SK-N-SH (cell line): ENCODE measurements around the gene KLHL28. TPM values are rescaled to one million over a fixed set of nuclear protein-coding genes. Genes with fewer than 3 reads are reported as not detected.

Experiments
- CTCF ChIA-PET: fragments of 300-600, 350-600 bp; formaldehyde crosslinking; extraction: SDS; loops from one replicate; lab custom pipeline; 2021; lab: Yijun Ruan, JAX
- POLR2A ChIA-PET: fragments of 350-600 bp; sonication (Branson Sonifier 250); formaldehyde crosslinking; extraction: SDS; loops from one replicate; lab custom pipeline; 2020; ENCODE audit warnings: antibody characterized with exemption, inconsistent platforms; lab: Yijun Ruan, JAX
- DNase-seq: peaks from one replicate; pipeline ENCODE4 v3.0.0; 2012
- H2AFZ ChIP-seq: fragments of 200-600 bp; sonication (generic); 2 replicates; pipeline ENCODE4 v1.8.1; 2016; ENCODE audit warnings: antibody characterized with exemption, mild to moderate bottlenecking, low read depth
- H3F3A ChIP-seq: fragments of 200-600 bp; sonication (generic); replicated peaks from 2 replicates; pipeline ENCODE3; 2016; ENCODE audit warnings: antibody characterized with exemption, mild to moderate bottlenecking; ENCODE audit not compliant: insufficient read depth
- H3K27ac ChIP-seq, 2 experiments: fragments of 200-500 bp in 1 of 2; fragments of 200-600 bp in 1 of 2; sonication (Bioruptor generic) in 1 of 2; sonication (generic), shearing (Covaris generic) in 1 of 2; 2 replicates each; pipeline versions ENCODE4 v1.5.1 to v1.6.1; 2014 to 2016; ENCODE audit warnings: low read depth in 2 of 2, inconsistent platforms in 1 of 2, low read length in 1 of 2, mild to moderate bottlenecking in 1 of 2, mixed read lengths in 1 of 2
- H3K27me3 ChIP-seq: fragments of 200-600 bp; sonication (generic), shearing (Covaris generic); 2 replicates; pipeline ENCODE4 v1.6.1; 2016; ENCODE audit warnings: mixed run types; ENCODE audit not compliant: insufficient read depth
- H3K36me3 ChIP-seq, 2 experiments: fragments of 200-500 bp in 1 of 2; fragments of 200-600 bp in 1 of 2; sonication (Bioruptor generic) in 1 of 2; sonication (generic) in 1 of 2; replicated peaks in 1 of 2; 2 replicates each; pipeline versions ENCODE3 to v1.5.1; 2014 to 2016; ENCODE audit warnings: low read length in 1 of 2, mild to moderate bottlenecking in 1 of 2; ENCODE audit not compliant: insufficient read depth in 2 of 2, control insufficient read depth in 1 of 2
- H3K4me1 ChIP-seq, 2 experiments: fragments of 200-500 bp in 1 of 2; fragments of 200-600 bp in 1 of 2; sonication (Bioruptor generic) in 1 of 2; sonication (generic), shearing (Covaris generic) in 1 of 2; 2 replicates each; pipeline versions ENCODE4 v1.5.1 to v1.6.1; 2014 to 2016; ENCODE audit warnings: low read depth in 1 of 2, low read length in 1 of 2, mixed run types in 1 of 2; ENCODE audit not compliant: insufficient read depth in 2 of 2, control insufficient read depth in 1 of 2
- H3K4me2 ChIP-seq: fragments of 200-600 bp; sonication (generic), shearing (Covaris generic); 2 replicates; pipeline ENCODE4 v1.6.1; 2017; ENCODE audit warnings: mixed run types
- H3K4me3 ChIP-seq, 2 experiments: fragments of 200-500 bp in 1 of 2; fragments of 200-600 bp in 1 of 2; sonication (Bioruptor generic) in 1 of 2; sonication (generic), shearing (Covaris generic) in 1 of 2; 2 replicates each; pipeline versions ENCODE4 v1.5.1 to v1.8.1; 2014 to 2016; ENCODE audit warnings: low read depth in 2 of 2, inconsistent platforms in 1 of 2, low read length in 1 of 2, mild to moderate bottlenecking in 1 of 2, mixed read lengths in 1 of 2, moderate library complexity in 1 of 2
- H3K79me2 ChIP-seq: fragments of 200-600 bp; sonication (generic); 2 replicates; pipeline ENCODE4 v1.8.1; 2017; ENCODE audit warnings: mild to moderate bottlenecking; ENCODE audit not compliant: insufficient read depth
- H3K9ac ChIP-seq: fragments of 200-600 bp; sonication (generic); 2 replicates; pipeline ENCODE4 v1.6.1; 2017; ENCODE audit warnings: mixed run types
- H3K9me2 ChIP-seq: fragments of 200-600 bp; sonication (generic); 2 replicates; pipeline ENCODE4 v1.6.1; 2017; ENCODE audit warnings: mixed run types
- H3K9me3 ChIP-seq: fragments of 200-600 bp; sonication (generic); 2 replicates; pipeline ENCODE4 v1.6.1; 2017; ENCODE audit warnings: mixed run types, mild to moderate bottlenecking, moderate library complexity
- H4K20me1 ChIP-seq: fragments of 200-600 bp; sonication (generic); 2 replicates; pipeline ENCODE4 v1.6.1; 2017; ENCODE audit warnings: mild to moderate bottlenecking, mixed run types; ENCODE audit not compliant: insufficient read depth
- CHD2 ChIP-seq: fragments of 150-350 bp; IDR thresholded peaks from 2 replicates; pipeline ENCODE4 v1.6.1; 2018; ENCODE audit warnings: low read length; ENCODE audit not compliant: partially characterized antibody
- CTCF ChIP-seq: fragments of 200-600 bp; sonication (generic); IDR thresholded peaks from 2 replicates; pipeline ENCODE4 v1.6.1; 2017; ENCODE audit warnings: antibody characterized with exemption, mild to moderate bottlenecking, moderate library complexity
- EP300 ChIP-seq, 2 experiments: IDR thresholded peaks; 2 replicates each; pipeline versions ENCODE4 v1.4.0 to v1.6.1; 2012; ENCODE audit warnings: borderline replicate concordance in 1 of 2, low read depth in 1 of 2, low read length in 1 of 2
- FOSL2 ChIP-seq: IDR thresholded peaks from 2 replicates; pipeline ENCODE4 v1.4.0; 2012; ENCODE audit warnings: low read depth, mild to moderate bottlenecking, moderate library complexity, borderline replicate concordance
- FOXJ3 ChIP-seq: sonication (generic); formaldehyde crosslinking; IDR thresholded peaks from 2 replicates; pipeline ENCODE4 v1.5.1; 2020; ENCODE audit warnings: mild to moderate bottlenecking, missing genetic modification reagents
- POLR2AphosphoS5 ChIP-seq: IDR thresholded peaks from 2 replicates; pipeline ENCODE4 v1.6.1; 2012; ENCODE audit warnings: low read depth, low read length
- RFX5 ChIP-seq: IDR thresholded peaks from 2 replicates; pipeline ENCODE4 v1.6.1; 2012; ENCODE audit warnings: mild to moderate bottlenecking, improper control_type of control experiment, low read length
- SIN3A ChIP-seq: IDR thresholded peaks from 2 replicates; pipeline ENCODE4 v1.6.1; 2012; ENCODE audit warnings: low read depth, mild to moderate bottlenecking, low read length, moderate library complexity, borderline replicate concordance
- TAF1 ChIP-seq: IDR thresholded peaks from 2 replicates; pipeline ENCODE4 v1.6.1; 2012; ENCODE audit warnings: low read depth, mild to moderate bottlenecking, low read length, moderate library complexity, borderline replicate concordance
- TEAD4 ChIP-seq: IDR thresholded peaks from 2 replicates; pipeline ENCODE4 v1.4.0; 2012; ENCODE audit warnings: mild to moderate bottlenecking, borderline replicate concordance; ENCODE audit not compliant: insufficient read depth
- USF1 ChIP-seq: IDR thresholded peaks from 2 replicates; pipeline ENCODE4 v1.4.0; 2012; ENCODE audit warnings: low read depth, borderline replicate concordance
- USF2 ChIP-seq: fragments of 150-350 bp; IDR thresholded peaks from 2 replicates; pipeline ENCODE4 v1.6.1; 2017; ENCODE audit warnings: antibody characterized with exemption, low read length, low read depth, borderline replicate concordance
- YY1 ChIP-seq: IDR thresholded peaks from 2 replicates; pipeline ENCODE4 v1.4.0; 2012; ENCODE audit warnings: low read depth, mild to moderate bottlenecking
- WGBS: methylation state at CpG from one replicate; pipeline ENCODE4 v1.1.6; 2017; ENCODE audit warnings: low lambda C conversion rate; 5-methylcytosine and 5-hydroxymethylcytosine counted together
- polyA plus RNA-seq, 3 experiments: library from polyadenylated mRNA; depleted of rRNA; stranded (reverse); fragments of >200 nt; gene quantifications; 2 replicates each; pipeline ENCODE4 v1.2.3, GENCODE V29; 2012

KLHL28 gene
- polyA plus RNA-seq, 1 of the 3 experiments (the other 2 are of a cell fraction): 0.72 TPM

DNA sequence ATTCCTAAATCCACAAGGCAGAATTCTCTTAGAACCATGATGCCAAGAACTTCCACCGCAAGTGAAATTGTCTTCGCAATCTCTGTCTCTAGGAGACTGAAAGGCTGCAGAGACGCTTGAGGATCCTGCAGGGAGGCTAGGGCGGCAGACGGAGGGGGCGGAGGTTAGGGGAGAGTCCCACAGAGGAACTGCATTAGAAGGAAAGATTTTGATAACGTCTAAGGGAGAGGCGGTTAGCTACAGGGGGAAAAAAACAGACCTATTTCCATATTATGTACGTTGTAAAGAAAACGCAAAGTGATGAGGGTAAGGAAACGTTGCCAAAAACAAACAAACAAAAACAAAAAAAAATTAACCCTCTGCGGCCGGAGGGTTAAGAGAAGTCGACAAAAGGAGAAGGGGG is 595 bp downstream of the KLHL28 start:
- POLR2A ChIA-PET: interaction anchor here (0.5 kb wide), 1 partner anchor 33 kb away, joined by 3 read pairs; no protein-coding TSS in a partner anchor
- Histone ChIP-seq H3K27me3 (no peaks in the 10 kb centered on the region), H4K20me1 (peaks cover 35% of the 10 kb centered on the region), H3K27ac (peak overlapping the region; percentile 86 to 90), H3K4me1 (no peaks in the 10 kb centered on the region; a peak in 2 of 4 replicates), H3K9me2 (no peaks in the 10 kb centered on the region), H3K9ac (peak overlapping the region; percentile 78), H3K36me3 (no peaks in the 10 kb centered on the region), H3K9me3 (no peaks in the 10 kb centered on the region), H2AFZ (peak overlapping the region; percentile 65; the same call in 1 of the 2 replicates), H3F3A (peaks cover 10% of the 10 kb centered on the region), H3K4me3 (peak overlapping the region; percentile 73 to 84), H3K79me2 (peaks cover 86% of the 10 kb centered on the region), H3K4me2 (peak overlapping the region; percentile 73)
- CTCF ChIA-PET: interaction anchor here (1.2 kb wide), 1 partner anchor 16 kb away, joined by 4 read pairs; no protein-coding TSS in a partner anchor
- no peak for TF ChIP-seq USF1
- 0 out of 2 replicates have a peak, but pooled peaks have one; percentile 10 for TF ChIP-seq TAF1
- 1% methylated on average over 14 of the region's 14 CpGs for WGBS
- DNase-seq: peak; percentile 23

DNA sequence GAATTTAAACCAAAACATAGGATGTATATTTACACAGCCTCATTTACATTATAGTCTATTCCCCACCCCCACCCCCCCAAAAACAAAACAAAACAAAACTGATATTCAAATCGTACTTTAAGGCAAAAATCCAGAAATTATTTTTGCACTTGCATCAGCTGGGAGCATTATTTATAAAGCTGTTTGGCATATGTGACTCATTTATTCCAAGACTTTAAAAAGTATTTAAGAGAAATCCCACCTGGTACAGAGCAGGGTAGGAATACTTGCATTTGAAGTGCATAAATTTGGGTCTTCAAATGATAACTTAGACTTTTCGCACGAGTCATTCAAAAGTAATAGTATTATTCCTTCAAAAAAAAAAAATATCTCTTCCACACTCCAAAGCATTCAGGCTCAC is 1.1 kb downstream of the KLHL28 start:
- TF ChIP-seq FOSL2 (no peak), YY1 (no peak), CTCF (no peak), USF2 (no peak), EP300 (IDR thresholded peaks at IDR 0.05; ENCODE audit: borderline replicate concordance in 1 of 2, low read depth in 1 of 2, low read length in 1 of 2) (no peak), POLR2AphosphoS5 (no peak), FOXJ3 (CRISPR knock-in tag) (no peak), SIN3A (no peak), CHD2 (no peak), TEAD4 (no peak), RFX5 (no peak)
- Histone ChIP-seq H3K9me2 (no peaks in the 10 kb centered on the region), H3K9ac (peak overlapping the region; percentile 78; the same call in 1 of the 2 replicates), H3K4me2 (peak overlapping the region; percentile 73), H3K4me3 (peak overlapping the region; percentile 73 to 84), H3F3A (peaks cover 10% of the 10 kb centered on the region), H3K36me3 (no peaks in the 10 kb centered on the region), H3K27me3 (no peaks in the 10 kb centered on the region), H3K79me2 (peaks cover 86% of the 10 kb centered on the region), H3K27ac (peak overlapping the region; percentile 86 to 90), H4K20me1 (peaks cover 37% of the 10 kb centered on the region), H2AFZ (peak overlapping the region; percentile 65; the same call in 1 of the 2 replicates), H3K9me3 (no peaks in the 10 kb centered on the region), H3K4me1 (no peaks in the 10 kb centered on the region; a peak in 2 of 4 replicates)
- DNase-seq: no peak
- ChIA-PET CTCF (no interaction called here), POLR2A (no interaction called here)
- WGBS: 2% methylated on average over 3 of the region's 3 CpGs
